ENCODE data around the gene ASB4. TPM values are rescaled to one million over a fixed set of nuclear protein-coding genes. Genes with fewer than 3 reads are reported as not detected.

The ASB4 gene
- total and polyA plus RNA-seq, 2 donors (not counting 3 experiments of a cell fraction or from before 2014, with no cell fraction given): not detected

GRCh38 chr7:95553939-95554338 is 68.2 kb downstream of the ASB4 start:
- intact Hi-C loops (cut with micrococcal nuclease) (no loop called here), dilution Hi-C loops (cut with MboI; ENCODE audit: extremely low pct_ligation_motif_present, low sequenced_read_pairs) (no loop called here)
- Histone ChIP-seq H3K27me3 (ENCODE audit: control insufficient read depth in 2 of 2, insufficient read depth in 2 of 2, low read length in 2 of 2) (peaks cover 0 to 2% of the 10 kb centered on the region in 2 experiments), H4K20me1 (replicated peaks; ENCODE audit: control insufficient read depth, extremely low read depth, insufficient read depth, low read length) (no peaks in the 10 kb centered on the region), H3K36me3 (ENCODE audit: control insufficient read depth in 2 of 2, extremely low read depth in 1 of 2, insufficient read depth in 2 of 2, low read length in 2 of 2) (no peaks in the 10 kb centered on the region), H3K4me3 (replicated peaks in 1 of 3; ENCODE audit: insufficient read depth in 1 of 3, low read depth in 1 of 3, low read length in 3 of 3) (no peak overlapping the region), H3K27ac (ENCODE audit: insufficient read depth, low read depth, low read length) (no peak overlapping the region), H3K9ac (replicated peaks; ENCODE audit: extremely low read depth, insufficient read depth, low read length) (no peak overlapping the region), H3K4me1 (ENCODE audit: control insufficient read depth, extremely low read depth, insufficient read depth, low read length) (peaks cover 9% of the 10 kb centered on the region), H3K79me2 (ENCODE audit: control insufficient read depth, insufficient read depth, low read length) (no peaks in the 10 kb centered on the region), H3K4me2 (ENCODE audit: insufficient read depth, low read length) (no peak overlapping the region), H3K9me3 (replicated peaks; ENCODE audit: control insufficient read depth, insufficient read depth, low read length) (no peaks in the 10 kb centered on the region), H3K9me1 (replicated peaks; ENCODE audit: control insufficient read depth, extremely low read depth, insufficient read depth, low read length) (no peaks in the 10 kb centered on the region), H2AFZ (ENCODE audit: low read depth, low read length) (no peak overlapping the region)
- DNase-seq (ENCODE audit: low read depth, low spot score): no peak
- POLR2A ChIA-PET: no interaction called here
- TF ChIP-seq CTCF (IDR thresholded peaks at IDR 0.05; ENCODE audit: extremely low read depth in 1 of 2, insufficient read depth in 1 of 2, low read depth in 1 of 2, low read length in 2 of 2): no peak
- TF ChIP-seq FOS (IDR thresholded peaks at IDR 0.05; ENCODE audit: borderline replicate concordance, insufficient read depth, low read length): no peak
- TF ChIP-seq, protein P1, sequence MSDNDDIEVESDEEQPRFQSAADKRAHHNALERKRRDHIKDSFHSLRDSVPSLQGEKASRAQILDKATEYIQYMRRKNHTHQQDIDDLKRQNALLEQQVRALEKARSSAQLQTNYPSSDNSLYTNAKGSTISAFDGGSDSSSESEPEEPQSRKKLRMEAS (IDR thresholded peaks at IDR 0.05; ENCODE audit: insufficient read depth, insufficient read length): no peak
- no peak for TF ChIP-seq MYC (IDR thresholded peaks at IDR 0.05; ENCODE audit: low read depth, low read length)
- TF ChIP-seq POLR2A (IDR thresholded peaks at IDR 0.05; ENCODE audit: low read depth, low read length): no peak
- TF ChIP-seq EZH2 (IDR thresholded peaks at IDR 0.05; ENCODE audit: borderline replicate concordance, low read depth, low read length, severe bottlenecking): no peak
- TF ChIP-seq JUN (IDR thresholded peaks at IDR 0.05; ENCODE audit: borderline replicate concordance, insufficient read depth, insufficient read length, low read depth): no peak
- no peak for TF ChIP-seq GATA2 (IDR thresholded peaks at IDR 0.05; ENCODE audit: insufficient read depth, insufficient read length, low read depth, low read length)
- no peak for TF ChIP-seq POLR2AphosphoS5 (IDR thresholded peaks at IDR 0.05; ENCODE audit: insufficient read depth, low read depth, low read length)
- no peak for FAIRE-seq
- CTCF ChIA-PET: no interaction called here
- BruUV-seq (replicated peaks): no TSS peak

Measured in endothelial cell of umbilical vein (primary cell).